NCI-H1930 (cell line): ENCODE results near the gene IRF4.
"Not testable (repeated sequence)": the region's sequence is repeated elsewhere in the genome, so short reads cannot be mapped to it uniquely, and the experiment has no call there.

Experiments
- DNase-seq, 2 experiments: peaks; one replicate each; lab custom pipeline; 2025; lab: John Stamatoyannopoulos, UW

The IRF4 gene

DNA sequence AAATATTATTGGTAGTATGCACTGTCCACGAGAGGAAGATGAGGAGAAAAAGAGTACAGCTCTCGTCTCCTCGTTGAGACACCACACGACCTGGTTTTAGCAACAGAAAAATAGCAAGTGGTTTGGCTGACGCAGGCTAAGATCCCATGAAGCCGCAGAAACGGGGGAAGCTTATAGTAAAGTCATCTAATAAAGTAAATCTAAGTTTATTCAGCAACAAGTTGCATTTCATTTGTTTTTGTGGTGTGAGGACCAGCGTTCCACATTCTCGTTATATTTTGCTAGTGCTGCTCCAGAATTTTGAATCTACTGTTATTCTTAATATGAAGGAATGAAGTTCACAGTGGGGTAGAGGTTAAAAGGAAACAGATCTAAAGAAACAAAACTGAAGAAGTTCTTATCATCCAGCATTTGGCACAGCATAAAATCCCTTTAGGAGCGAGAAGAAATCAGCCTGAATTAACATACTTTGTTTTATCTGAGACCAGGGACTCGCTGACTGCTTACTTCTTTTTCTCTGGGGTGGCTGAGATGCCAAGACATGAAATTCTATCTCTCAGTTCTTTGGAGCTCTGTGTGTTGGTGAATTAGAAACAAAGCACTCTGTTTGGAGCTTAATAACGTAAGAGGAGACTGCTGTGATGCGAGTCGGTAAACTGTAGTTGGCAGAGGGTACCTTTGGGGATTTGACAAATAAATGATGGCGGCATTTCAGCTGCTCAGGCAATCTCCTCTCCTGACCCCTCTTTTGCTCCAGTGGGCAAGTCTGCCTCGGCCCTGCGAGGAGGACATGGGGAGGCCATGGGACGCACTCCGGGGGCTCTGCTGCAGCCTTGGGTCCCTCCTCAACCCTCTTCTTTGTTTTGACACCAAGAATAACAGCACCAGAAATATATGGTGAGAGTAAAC is 24.9 kb upstream of the IRF4 start:
- no peak for DNase-seq

DNA sequence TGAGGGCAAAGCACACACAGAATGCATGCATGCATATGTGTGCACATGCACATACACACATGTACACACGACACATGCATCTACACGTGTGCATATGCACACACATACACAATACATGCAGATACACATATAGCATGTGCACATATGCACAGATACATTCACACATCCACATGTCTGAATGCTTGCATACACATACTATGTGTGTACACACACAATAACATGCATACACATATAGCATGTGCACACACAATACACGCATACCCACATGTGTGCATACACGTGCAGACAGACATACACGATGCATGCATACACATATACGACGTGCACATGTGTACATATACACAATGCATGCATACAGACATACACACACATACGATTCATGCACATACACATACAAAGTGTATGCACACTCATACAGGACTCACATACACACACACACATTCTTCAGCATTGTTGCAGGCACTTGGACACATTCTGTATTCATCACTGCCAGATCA is 24.2 kb upstream of the IRF4 start:
- no peak for DNase-seq

DNA sequence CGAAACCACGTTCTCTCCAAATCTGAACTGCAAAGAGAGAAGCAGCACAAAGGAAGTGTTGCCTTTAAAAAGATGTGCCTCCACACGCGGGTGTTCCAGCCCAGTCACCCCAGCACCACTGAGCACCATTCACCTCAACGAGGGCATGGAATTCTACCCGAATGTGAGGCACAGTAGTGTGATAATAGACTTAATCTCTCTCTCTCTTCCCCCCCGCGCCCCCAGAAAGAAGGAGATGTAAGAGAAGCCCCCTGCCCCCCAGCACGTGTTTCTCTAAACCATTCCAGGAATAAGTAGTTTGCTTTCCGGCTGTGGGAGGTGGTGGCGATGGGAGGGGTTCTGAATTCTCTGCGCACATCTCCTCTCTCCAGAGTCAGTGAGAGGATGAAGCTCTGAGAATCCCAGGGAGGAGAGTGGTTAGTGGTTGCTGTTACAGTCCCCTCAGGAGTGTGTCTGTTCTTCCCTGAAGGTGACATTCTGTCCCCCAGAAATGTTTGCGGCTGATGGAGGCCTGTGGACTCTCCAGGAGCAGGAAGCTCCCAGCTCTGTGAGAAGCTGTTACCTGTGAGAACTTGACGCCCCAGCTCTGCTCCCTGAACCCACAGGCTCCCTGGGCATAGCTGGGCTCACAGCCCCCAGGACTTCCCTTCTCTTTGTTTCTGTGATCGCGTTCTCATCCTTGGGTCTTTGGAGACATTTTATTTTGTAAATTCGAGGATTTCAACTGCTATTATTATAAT is 23.5 kb upstream of the IRF4 start:
- DNase-seq, result no peak

DNA sequence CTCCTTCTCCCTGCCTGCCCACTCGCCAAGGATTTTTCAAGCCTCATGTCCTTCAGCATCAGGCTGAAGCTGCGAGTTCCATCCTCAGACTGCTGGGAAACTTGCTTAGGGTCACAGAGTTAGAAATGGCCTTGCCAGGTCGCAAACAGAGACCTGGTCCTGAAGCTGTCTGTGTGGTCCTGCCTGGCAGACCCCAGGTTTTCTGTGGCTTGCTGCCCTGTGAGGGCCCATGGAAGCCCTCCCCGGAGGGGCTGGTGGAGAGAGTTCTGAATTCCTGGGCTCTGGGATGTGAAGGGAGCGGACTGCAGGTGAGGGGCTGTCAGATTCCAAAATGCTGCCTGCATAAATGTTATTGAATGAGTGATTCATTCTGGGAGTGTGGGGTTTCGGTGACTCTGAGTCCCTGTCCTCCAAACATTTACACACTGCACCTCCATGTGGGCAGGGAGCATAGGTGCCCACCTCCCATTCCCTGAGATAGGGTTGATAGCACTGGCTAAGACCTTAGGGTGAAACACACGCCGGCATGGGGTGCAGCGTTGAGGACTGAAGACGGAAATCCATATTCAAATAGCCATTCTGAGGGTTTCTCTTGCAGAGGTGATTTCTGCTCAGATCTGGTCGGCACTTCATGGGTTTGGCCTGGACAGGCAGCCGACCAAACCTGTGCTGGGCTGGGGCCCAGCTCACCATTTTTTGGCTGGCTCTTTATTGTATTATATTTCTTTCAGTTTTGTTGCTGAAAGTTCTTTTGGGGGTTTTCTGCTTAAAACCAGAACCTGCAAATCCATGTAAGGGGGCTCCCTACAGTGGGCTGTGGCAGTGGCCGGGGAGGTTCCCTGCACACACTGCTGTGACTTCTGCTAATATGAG is 21.8 kb upstream of the IRF4 start:
- DNase-seq, result no peak

DNA sequence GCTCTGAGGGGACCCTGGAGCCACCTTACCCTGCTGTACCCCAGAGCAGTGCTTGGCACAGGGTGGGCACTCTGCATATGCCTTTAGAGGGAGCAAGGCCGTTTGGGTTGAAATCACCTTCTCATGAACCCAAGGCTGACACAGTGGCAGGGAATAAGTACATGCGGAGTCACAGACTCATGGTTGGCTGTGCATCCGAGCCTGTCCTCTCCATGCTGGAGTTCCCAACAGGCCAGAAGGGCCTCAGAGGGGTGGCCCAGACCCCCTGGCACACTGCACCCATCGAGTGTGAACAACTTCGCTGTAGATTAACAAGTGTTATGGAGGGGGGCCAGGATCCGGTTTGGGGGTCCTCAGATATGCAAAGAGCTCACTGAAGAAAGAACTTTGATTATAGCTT is 21.0 kb upstream of the IRF4 start:
- DNase-seq, result no peak

DNA sequence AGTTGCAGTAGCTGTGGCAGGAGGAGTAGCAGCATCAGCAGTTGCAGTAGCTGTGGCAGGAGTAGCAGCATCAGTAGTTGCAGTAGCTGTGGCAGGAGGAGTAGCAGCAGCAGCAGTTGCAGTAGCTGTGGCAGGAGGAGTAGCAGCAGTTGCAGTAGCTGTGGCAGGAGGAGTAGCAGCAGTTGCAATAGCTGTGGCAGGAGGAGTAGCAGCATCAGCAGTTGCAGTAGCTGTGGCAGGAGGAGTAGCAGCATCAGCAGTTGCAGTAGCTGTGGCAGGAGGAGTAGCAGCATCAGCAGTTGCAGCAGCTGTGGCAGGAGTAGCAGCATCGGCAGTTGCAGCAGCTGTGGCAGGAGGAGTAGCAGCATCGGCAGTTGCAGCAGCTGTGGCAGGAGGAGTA is 19.7 kb upstream of the IRF4 start:
- not testable (repeated sequence) for DNase-seq

DNA sequence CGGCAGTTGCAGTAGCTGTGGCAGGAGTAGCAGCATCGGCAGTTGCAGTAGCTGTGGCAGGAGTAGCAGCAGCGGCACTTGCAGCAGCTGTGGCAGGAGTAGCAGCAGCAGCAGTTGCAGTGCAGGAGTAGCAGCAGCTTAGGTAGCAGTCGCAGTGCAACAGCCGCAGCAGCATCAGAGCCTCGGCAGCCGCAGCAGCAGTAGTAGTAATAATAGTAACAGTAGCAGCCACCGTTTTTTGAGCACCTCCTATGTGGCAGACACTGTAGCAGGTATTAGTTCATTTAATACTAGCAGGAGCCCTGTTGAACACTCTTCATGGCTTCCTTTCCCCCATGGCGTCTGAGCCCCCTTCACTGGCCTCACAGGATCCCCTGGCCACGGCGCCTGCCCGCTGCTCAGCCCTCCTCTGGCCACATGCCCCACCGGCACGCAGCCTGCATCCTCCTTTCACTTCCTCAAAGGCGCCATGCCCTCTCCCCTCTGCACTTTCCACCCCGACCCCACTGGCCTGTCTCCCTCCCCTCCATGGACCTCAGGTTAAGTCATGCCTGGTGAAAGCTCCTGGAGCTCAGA is 19.1 kb upstream of the IRF4 start:
- DNase-seq, result no peak

DNA sequence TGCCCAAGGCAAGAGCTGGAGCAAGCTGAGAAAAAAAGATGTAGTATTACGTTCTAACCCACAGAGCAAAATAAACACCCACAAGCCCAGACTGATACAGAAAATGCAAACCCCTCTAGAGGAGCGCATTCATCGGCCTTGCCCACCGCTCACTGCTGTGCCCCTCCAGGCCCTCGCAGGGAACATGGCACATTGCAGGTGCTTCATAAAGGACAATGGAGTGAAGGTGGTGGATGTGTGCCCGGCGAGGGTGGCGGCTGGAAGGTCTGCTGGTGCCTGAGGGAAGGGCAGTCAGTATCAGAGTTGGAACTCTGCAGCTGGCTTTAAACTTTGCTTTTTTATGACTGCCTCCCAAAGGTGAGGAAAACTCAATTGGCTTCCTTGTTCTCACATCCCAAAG is 18.5 kb upstream of the IRF4 start:
- DNase-seq, result no peak

DNA sequence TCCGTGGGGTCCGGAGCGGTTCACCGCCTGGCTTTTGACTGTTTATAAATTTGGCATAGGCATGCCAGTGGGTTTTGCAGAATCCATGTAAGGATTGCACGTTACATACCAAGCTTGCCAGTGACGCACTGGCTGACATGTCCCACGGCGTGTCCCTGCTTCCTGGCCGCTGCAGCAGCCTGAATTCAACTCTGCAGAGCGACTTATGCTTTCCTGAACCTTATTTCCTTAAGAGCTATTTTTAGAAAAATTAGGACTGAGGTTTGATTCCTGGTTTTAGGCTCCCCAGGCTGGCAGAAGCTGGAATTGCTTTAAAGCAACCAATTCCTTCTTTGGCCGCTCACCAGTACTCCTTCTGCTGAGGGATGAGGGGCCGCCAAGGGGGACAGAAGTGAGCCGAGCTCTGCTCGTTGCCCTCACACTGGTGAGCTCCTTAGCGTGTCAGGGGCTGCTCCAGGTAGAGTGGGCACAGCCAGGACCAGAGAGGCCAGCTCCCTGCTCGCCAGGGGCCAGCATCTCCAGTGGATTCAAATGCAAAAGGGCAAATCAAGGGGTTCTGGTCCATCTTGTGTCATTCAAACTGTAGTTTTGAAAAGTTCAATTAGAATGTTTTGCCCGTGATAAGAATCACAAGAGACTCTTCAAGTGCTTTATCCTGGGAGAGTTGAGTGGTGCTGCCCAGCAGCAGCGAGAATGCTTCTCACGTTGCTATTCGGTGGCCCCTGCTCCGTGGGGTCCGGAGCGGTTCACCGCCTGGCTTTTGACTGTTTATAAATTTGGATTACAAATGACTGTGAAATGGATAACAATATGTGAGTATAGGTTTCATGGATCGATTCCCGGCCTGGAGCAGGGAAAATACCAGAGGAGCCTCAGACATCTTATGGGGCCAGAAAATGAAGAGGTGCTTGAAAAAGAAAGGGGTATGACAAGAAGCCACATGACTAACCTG is 17.5 kb upstream of the IRF4 start:
- DNase-seq, result no peak

DNA sequence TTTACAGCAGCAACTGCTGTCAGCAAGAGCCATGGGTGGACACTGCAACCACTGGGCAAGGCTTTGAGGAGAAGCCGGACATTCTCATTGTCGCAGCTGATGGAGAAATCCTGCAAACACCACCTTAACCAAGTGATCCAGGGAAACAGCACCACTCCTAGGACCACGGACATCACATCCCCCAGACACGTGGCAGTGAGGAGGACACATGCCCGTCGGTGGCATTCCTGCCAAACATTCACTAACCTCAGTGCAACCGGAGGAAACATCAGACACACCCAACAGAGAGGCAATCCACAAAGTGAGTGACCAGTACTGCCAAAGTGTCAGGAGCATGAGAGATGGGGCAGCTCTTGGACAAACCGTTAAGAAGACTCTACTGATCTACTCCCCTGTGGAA is 16.6 kb upstream of the IRF4 start:
- no peak for DNase-seq

DNA sequence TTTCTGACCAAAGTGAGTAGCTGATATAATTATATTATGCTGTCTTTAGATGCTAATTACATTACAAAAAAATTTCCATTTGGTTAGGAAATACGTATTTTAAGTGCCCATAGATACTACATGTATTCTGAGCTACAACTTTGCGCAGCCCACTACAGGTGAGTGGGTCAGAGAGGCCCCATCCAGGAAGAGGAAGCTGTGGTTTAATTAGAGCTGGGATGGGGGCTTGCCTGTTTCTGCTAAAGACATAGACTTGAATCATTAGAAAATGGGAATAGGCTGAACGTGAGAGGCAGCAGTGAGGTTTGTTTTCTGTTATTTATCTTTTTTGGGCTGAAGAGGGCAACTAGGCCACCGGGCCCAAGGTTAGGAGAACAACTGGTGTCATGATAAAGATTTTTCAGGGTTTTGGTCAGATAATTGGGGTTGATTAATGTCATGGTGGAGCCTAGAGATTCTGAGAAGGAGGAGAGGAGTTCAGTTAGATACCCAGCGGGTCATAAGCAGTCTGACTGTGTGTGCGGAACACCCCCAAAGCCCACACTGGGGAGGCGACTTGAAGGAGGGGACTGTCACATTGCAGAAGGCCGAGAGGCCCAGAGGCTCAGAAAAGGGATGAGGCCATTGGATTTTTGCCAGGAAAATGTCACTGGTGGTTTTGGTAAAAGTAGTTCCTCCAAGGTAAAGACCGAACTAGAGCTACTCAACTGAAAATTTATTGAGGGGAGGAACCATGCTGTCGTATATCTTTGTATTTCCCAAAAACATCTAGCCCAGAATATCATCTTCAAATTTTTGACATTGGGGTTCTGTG is 14.5 kb upstream of the IRF4 start:
- DNase-seq, result no peak

DNA sequence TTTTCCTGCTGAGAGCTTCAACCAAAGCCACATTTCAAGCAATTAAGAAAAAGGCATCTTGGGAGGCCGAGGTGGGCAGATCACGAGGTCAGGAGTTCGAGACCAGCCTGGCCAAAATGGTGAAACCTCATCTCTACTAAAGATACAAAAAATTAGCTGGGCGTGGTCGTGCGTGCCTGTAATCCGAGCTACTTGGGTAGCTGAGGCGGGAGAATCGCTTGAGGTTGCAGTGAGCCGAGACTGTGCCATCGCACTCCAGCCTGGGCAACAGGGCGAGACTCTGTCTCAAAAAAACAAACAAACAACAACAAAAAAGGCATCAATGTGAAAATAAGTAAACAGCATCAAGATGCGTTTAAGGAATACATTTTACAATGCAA is 13.9 kb upstream of the IRF4 start:
- DNase-seq, result not testable (repeated sequence)

DNA sequence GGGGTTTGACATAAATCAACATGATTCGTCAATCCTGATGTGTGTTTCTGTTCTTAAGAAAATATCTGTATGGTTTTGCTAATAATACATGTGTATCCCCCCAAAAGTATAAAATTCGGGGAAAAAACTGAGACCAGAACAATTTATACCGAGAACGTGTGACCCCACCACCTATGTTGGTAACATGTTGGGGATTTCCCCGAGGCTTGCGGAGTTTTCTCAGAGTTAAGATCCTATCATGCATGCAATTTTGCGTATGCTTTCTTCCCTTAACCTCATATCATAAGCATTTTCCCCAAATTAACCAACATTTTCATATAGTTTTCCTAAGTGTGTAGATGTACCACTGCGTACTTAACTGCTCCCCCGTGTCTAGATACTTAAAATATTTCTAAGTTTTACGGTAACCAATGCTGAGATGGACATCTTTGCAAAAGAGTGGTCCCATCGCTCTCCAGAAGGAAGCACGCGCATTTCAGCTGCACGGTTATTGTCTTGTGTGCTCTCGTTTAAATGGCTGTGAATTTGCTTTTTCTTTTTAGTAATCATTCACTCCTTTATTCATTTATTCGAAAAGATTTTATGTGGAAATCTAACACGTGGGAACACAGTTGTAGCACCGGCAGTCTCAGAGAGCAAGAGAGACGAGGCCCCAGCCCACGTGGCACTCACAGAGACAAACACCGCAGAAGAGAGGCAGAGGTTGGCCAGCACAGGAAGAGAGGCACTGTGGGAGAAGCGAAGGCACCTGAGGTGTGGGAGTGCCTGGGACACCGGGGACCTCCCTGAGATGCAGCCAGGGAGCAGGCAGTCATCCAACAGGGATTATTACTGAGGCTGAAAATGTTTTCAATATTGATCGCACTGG is 13.2 kb upstream of the IRF4 start:
- no peak for DNase-seq

DNA sequence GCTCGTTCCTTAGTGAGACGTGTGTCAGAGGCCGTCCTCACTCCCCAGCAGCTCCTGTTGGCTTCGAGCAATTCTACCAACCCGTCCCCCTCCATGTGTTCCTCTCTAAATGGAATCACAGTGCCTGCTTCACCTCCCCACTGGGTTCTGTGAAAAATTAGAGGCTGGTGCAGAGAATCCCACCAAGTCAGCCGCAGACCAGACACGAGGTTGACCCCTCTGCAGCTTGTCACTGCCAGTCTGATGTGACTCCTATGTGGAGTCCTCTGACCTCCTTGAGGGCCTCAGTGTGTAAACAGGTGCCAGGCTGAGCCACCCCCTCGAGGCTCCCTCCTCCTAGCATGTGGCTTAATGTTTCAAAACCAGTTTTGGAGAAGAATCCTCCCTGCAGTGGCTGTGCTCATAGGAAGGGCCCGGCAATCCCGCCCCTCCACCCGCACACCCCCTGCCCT is 12.6 kb upstream of the IRF4 start:
- no peak for DNase-seq

DNA sequence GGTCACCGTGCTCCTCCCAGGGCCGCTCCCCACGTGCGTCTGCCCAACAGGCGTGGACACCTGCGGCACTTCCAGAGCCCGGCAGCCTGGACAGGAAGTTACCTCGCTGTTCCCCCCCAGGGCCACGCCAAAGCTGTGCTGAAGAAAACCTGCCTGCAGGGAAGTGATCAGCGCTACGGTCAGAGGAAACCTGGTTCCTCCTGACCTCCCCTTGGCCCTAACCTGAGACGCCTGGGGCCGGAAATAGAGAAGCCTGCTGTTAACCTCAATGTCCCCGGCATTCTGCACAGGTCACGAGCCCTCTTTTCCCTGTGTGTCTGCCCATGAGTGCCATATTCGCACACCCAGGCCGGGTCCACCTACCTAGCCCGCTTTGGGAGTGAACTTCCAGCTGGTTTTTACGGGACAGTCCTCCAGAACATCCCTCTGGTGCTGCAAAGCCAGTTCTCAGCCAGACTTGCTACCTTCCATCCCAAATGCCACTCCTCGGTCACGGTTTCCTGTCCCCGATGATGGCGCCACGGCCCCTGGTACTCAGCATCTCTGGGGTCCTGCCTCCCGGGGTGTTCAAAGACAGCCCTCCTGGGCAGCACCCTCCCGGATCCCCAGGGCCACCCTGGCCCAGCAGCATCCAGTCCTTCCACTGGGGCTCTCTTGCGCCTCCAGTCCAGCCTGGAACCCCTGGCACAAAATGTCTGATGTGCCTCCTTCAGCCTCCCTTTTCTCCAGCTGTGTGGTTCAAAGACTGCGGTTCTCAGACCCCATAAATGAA is 12.0 kb upstream of the IRF4 start:
- DNase-seq, result no peak

DNA sequence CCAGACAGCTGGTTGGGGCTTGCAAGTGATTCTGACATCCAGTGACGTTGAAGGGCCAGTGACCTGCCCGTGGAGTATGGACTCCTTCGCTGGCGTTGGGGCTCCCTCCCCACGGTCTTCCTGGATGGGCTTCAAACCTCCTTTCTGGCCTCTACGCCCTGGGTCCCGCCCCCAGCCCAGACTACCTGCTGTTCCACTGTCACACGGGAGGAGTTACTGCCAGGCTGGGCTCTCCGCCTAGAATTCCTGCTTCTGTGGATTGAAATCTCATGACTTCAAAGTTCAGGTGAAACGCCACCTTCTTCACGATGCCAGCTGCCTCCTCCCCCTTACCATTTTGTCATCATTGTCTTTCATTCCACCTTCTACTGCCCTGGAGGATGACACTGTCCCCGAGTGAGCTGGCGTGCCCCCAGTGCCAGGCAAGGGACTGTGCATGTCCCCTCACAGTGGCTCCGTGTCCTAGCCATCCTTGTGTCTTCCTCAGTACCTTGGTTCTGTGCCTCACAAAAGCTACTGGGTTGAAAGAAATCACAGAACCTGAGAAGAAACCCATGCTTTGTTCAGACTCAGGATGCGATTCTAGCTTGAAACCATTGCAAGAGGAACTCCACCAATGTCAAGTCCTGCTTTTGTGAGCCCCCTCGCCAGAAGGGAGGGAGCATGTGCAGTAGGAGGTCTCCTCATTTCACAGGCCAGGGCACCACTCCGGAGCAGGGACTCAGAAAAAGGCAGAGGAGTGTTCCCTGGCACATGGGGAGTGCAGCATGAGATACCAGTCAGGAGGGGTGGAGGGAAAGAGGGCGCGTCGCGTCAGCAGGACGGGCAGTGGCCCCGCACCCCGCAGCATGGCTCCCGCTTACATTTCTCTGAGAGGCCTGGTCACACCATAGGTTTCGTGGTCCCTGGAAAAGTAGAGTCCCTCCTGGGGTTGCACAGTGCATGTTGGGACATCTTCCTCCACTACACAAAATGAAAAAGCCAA is 11.0 kb upstream of the IRF4 start:
- DNase-seq, result no peak
